GM10266 (cell line): ENCODE data around the gene PROP1.
"Not testable (repeated sequence)": the region's sequence is repeated elsewhere in the genome, so short reads cannot be mapped to it uniquely, and the experiment has no call there.

Source experiments
- DNase-seq: peaks from one replicate; pipeline ENCODE4 v3.0.0; 2012; ENCODE audit errors: extremely low spot score
- CTCF ChIP-seq: IDR thresholded peaks from 2 replicates; pipeline ENCODE4 v1.5.1; 2012; ENCODE audit warnings: mild to moderate bottlenecking, low read depth; ENCODE audit not compliant: control insufficient read depth, insufficient read depth; ENCODE audit errors: missing control alignments

PROP1 gene

GRCh38 chr5:177964471-177964870 lies 31.6 kb downstream of the PROP1 start:
- DNase-seq = no peak
- no peak for TF ChIP-seq CTCF

GRCh38 chr5:177963966-177964365 lies 32.1 kb downstream of the PROP1 start:
- no peak for DNase-seq
- no peak for TF ChIP-seq CTCF

GRCh38 chr5:177959315-177959714 lies 36.7 kb downstream of the PROP1 start:
- no peak for DNase-seq
- TF ChIP-seq CTCF = no peak

- no peak for DNase-seq
Measured at GRCh38 chr5:177958696-177959095, 37.3 kb downstream of the PROP1 start.

GRCh38 chr5:177957241-177957640 lies 38.8 kb downstream of the PROP1 start:
- no peak for DNase-seq
- no peak for TF ChIP-seq CTCF

More at GRCh38 chr5:177958696-177959095, 37.3 kb downstream of the PROP1 start:
- TF ChIP-seq CTCF = no peak

GRCh38 chr5:177953101-177953500 lies 42.9 kb downstream of the PROP1 start:
- not testable (repeated sequence) for DNase-seq

- DNase-seq = not testable (repeated sequence)
Measured at GRCh38 chr5:177949656-177950055, 46.4 kb downstream of the PROP1 start.

- not testable (repeated sequence) for DNase-seq
Measured at GRCh38 chr5:177949065-177949464, 47.0 kb downstream of the PROP1 start.

- DNase-seq = not testable (repeated sequence)
Measured at GRCh38 chr5:177947912-177948311, 48.1 kb downstream of the PROP1 start.

GRCh38 chr5:177945601-177946283 lies 50.3 kb downstream of the PROP1 start:
- DNase-seq = not testable (repeated sequence)

- not testable (repeated sequence) for DNase-seq
Measured at GRCh38 chr5:177945145-177945544, 50.9 kb downstream of the PROP1 start.

- not testable (repeated sequence) for DNase-seq
Measured at GRCh38 chr5:177943805-177944736, 52.0 kb downstream of the PROP1 start.

- not testable (repeated sequence) for DNase-seq
Measured at GRCh38 chr5:177942896-177943295, 53.1 kb downstream of the PROP1 start.
